ENCODE results near the gene FOXO6. TPM values are rescaled to one million over a fixed set of nuclear protein-coding genes. Genes with fewer than 3 reads are reported as not detected.

The FOXO6 gene
- total and polyA plus RNA-seq, 9 of the 15 experiments (the other 6 are each of a cell fraction or from before 2014, with no cell fraction given), result 0.04 to 0.31 (median 0.12) TPM; not detected in 5

GRCh38 chr1:41313661-41314131, 47.5 kb upstream of the FOXO6 start (continued):
- TF ChIP-seq MGA (IDR thresholded peaks at IDR 0.05), result peak; percentile 79

Measured in K562 (cell line).